ENCODE measurements around the gene IQCH.

IQCH gene

DNA sequence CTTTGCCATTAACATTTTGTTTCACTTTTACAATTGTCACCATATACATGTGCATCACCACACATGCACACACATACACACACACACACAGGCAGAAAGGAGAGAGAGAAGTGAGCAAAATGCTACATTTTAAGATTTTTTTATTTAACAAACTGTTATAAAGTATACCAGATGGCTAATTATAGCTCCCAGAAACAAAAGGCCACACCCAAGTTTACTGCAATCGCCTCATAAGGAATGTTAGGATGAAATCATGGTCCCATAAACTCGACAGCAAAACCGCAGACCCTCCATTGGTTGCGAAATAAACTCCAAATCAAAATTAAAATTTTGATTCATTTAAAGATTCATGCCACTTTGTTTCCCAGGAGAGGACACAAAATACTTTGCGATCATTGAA lies 250.2 kb downstream of the IQCH start:
- no peak for DNase-seq (ENCODE audit: low read depth)
- H3K4me3 ChIP-seq (ENCODE audit: low read depth, low read length), result no peak overlapping the region
- TF ChIP-seq, protein P1, sequence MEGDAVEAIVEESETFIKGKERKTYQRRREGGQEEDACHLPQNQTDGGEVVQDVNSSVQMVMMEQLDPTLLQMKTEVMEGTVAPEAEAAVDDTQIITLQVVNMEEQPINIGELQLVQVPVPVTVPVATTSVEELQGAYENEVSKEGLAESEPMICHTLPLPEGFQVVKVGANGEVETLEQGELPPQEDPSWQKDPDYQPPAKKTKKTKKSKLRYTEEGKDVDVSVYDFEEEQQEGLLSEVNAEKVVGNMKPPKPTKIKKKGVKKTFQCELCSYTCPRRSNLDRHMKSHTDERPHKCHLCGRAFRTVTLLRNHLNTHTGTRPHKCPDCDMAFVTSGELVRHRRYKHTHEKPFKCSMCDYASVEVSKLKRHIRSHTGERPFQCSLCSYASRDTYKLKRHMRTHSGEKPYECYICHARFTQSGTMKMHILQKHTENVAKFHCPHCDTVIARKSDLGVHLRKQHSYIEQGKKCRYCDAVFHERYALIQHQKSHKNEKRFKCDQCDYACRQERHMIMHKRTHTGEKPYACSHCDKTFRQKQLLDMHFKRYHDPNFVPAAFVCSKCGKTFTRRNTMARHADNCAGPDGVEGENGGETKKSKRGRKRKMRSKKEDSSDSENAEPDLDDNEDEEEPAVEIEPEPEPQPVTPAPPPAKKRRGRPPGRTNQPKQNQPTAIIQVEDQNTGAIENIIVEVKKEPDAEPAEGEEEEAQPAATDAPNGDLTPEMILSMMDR (IDR thresholded peaks at IDR 0.05; ENCODE audit: low read depth, low read length, missing control alignments), result no peak
- in situ Hi-C loops (cut with HindIII; ENCODE audit: low sequenced_read_pairs), result no loop called here

DNA sequence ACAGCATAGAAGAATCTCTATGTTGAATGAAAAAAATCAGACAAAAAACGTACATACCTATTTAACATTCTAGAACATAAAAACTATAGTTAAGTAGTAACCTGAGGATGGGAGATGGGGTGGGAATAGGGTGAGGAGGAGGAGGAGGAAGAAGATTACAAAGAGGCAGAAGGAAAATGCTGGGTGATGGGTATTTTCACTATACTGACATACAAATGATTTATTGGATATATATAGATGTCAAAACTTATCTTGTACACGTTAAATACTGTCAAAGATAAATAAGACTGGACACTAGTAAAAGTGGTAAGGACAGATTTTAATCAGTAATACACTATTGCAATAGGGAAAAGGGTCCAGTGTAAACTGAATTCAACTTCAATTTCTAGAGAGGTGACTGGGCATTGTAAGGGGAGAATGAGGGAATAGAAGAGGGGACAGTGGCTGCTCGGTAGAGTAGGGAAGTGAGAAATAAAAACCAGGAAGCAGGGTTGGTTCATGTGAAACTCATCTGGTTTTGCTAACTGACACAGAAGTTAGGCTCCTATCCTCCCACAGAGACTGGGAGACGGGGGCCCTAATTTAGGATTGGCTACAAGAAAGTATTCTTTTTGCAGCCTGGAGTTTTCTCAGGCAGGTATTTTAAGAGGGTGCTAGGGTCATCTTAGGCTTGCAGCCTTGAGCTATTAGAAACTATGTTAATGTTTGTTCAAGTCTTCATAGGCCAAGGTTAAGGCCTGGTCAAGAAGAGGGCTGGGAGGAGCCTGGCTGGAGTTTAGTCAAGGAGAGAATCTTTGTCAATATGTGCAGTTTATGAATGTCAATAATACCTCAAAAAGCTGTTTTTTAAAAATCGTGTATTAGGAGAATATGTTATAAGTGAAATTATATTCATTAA lies 251.3 kb downstream of the IQCH start:
- H3K4me3 ChIP-seq (ENCODE audit: low read depth, low read length), result no peak overlapping the region
- TF ChIP-seq, protein P1 (IDR thresholded peaks at IDR 0.05; ENCODE audit: low read depth, low read length, missing control alignments), result no peak
- in situ Hi-C loops (cut with HindIII; ENCODE audit: low sequenced_read_pairs), result no loop called here
- no peak for DNase-seq (ENCODE audit: low read depth)

DNA sequence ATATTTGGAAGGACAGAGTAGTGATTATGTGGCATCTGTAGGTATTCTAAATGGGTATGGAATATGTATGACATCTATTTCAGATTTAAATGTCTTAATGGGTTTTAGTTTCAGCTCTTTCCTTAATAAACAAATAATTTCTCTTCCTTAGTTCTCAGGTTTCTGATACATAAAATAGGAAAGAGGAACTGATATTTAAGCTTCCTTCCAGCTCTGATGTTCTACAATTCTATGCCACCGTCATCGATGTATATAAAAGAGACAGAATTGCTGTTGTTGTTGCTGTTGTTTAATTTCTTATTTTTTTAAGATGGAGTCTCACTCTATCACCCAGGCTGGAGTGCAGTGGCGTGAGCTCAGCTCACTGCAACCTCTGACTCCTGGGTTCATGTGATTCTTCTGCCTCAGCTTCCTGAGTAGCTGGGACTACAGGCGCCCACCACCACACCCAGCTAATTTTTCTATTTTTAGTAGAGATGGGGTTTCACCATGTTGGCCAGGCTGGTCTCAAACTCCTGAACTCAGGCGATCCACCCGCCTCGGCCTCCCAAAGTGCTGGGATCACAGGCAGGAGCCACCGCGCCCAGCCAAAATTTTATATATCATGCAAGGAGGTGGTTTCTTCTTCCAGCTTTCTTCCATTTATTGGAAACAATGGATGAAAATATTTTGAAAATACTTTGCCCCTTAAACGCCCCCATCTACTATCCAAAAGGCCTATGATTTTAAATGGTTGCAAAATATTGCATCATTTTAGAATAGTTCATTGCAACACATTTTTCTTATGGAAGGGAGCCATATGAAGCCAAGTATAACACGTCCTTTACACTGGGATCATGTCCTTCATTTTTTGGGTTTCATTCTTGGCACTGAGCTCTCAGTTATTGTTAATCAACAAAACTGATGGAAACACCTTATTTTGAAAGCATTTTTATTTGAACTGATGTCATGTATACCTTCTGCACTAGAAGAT lies 252.5 kb downstream of the IQCH start:
- TF ChIP-seq, protein P1 (IDR thresholded peaks at IDR 0.05; ENCODE audit: low read depth, low read length, missing control alignments), result no peak
- in situ Hi-C loops (cut with HindIII; ENCODE audit: low sequenced_read_pairs), result no loop called here
- DNase-seq (ENCODE audit: low read depth), result no peak

DNA sequence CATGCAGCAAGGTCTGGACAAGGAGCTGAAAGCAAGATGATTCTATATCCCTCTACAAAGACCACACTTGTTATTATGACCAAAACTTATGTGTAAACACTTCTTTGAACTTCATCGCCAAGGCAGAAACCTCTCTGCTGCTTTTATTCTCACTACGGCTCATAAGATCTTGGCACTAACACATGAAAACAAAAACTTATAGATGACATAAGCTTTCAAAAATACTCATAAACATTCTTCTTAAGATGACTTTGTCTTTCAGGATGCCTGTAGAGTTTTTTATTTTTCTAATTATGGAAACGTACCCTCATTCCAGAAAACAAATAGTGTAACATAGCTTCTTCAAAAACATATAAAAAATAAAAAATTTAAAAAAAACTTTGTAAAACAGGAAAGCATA lies 253.8 kb downstream of the IQCH start:
- no peak for DNase-seq (ENCODE audit: low read depth)
- TF ChIP-seq, protein P1 (IDR thresholded peaks at IDR 0.05; ENCODE audit: low read depth, low read length, missing control alignments), result no peak
- in situ Hi-C loops (cut with HindIII; ENCODE audit: low sequenced_read_pairs), result no loop called here
- no peak overlapping the region for H3K4me3 ChIP-seq (ENCODE audit: low read depth, low read length)

More for the DNA sequence above, 252.5 kb downstream of the IQCH start:
- H3K4me3 ChIP-seq (ENCODE audit: low read depth, low read length), result no peak overlapping the region

DNA sequence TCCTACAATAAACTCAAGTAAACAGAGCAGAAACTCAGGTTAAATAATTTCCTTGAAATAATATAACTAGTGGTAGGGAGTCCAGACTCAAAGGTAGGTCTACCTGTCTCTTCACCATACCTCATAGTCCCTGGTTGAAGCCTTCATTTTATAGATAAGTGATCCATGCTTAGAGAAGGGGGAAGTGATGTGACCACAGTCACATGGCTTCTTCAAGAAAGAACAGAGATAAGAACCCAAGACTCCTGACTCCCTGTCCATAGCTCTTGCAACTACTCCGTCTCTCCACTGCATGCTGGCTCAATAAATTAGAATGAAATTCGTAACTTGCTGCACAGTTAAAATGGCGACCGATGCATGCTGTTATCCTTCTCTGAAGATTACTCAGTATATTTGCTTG lies 255.3 kb downstream of the IQCH start:
- no peak overlapping the region for H3K4me3 ChIP-seq (ENCODE audit: low read depth, low read length)
- DNase-seq (ENCODE audit: low read depth), result no peak
- in situ Hi-C loops (cut with HindIII; ENCODE audit: low sequenced_read_pairs), result no loop called here
- TF ChIP-seq, protein P1 (IDR thresholded peaks at IDR 0.05; ENCODE audit: low read depth, low read length, missing control alignments), result no peak

DNA sequence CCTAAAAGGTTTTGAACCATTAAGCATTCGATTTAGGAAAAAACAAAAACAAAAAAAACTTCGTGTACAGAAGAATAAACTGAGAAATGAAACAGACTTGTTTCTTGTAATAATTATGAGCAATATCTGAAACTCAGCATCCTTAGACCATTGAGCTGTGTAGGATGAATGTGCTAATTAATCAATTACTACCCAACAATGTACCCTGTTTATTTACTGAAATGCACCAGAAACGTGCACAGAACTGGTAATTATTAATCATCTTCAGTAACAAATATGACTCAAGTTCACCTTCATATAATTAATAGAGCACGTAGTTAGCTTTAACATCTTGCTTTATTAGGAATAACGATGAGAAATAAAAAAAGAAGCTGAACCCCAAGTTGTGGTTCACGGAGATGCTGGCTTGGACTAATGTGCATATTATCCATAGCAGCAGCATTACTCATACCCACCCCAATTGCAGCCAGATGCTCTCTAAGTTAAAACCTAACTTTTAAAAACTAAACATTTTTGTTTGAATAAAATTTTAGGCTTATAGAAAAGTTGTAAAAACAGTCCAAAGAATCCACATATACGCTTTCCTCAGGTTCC lies 256.1 kb downstream of the IQCH start:
- TF ChIP-seq, protein P1 (IDR thresholded peaks at IDR 0.05; ENCODE audit: low read depth, low read length, missing control alignments), result no peak
- no peak overlapping the region for H3K4me3 ChIP-seq (ENCODE audit: low read depth, low read length)
- in situ Hi-C loops (cut with HindIII; ENCODE audit: low sequenced_read_pairs), result no loop called here
- DNase-seq (ENCODE audit: low read depth), result peak; percentile 23
